Astrocyte (in vitro differentiated cells and primary cell): ENCODE measurements around the gene DHTKD1. TPM values are rescaled to one million over a fixed set of nuclear protein-coding genes. Genes with fewer than 3 reads are reported as not detected.
"Not testable (repeated sequence)": the region's sequence is repeated elsewhere in the genome, so short reads cannot be mapped to it uniquely, and the experiment has no call there.

Experiments used
- DNase-seq: peaks from one replicate; pipeline ENCODE4 v3.0.0-alpha.2; 2010; ENCODE audit warnings: low read depth
- FAIRE-seq: peaks from 2 replicates; lab custom pipeline; 2011; peaks lifted over from hg19 to GRCh38; lab: Jason Lieb, UNC
- H2AFZ ChIP-seq: 2 replicates; pipeline ENCODE4 v1.6.0; 2012; ENCODE audit warnings: low read depth, low read length, inconsistent platforms
- H3K27ac ChIP-seq: 2 replicates; pipeline ENCODE4 v1.5.1; 2011; ENCODE audit warnings: low read depth, low read length, inconsistent platforms
- H3K27me3 ChIP-seq: 2 replicates; pipeline ENCODE4 v1.6.0; 2011; ENCODE audit warnings: low read length, inconsistent platforms; ENCODE audit not compliant: insufficient read depth
- H3K36me3 ChIP-seq: 2 replicates; pipeline ENCODE4 v1.5.1; 2011; ENCODE audit warnings: low read length, inconsistent platforms; ENCODE audit not compliant: insufficient read depth
- H3K4me1 ChIP-seq: 2 replicates; pipeline ENCODE4 v1.5.1; 2011; ENCODE audit warnings: low read length, inconsistent platforms; ENCODE audit not compliant: insufficient read depth
- H3K4me2 ChIP-seq: 2 replicates; pipeline ENCODE4 v1.6.0; 2012; ENCODE audit warnings: low read length, inconsistent platforms
- H3K4me3 ChIP-seq: 2 replicates; pipeline ENCODE4 v1.5.1; 2011; ENCODE audit warnings: low read depth, mild to moderate bottlenecking, low read length, inconsistent platforms; ENCODE audit not compliant: insufficient read depth
- H3K79me2 ChIP-seq: 2 replicates; pipeline ENCODE4 v1.6.0; 2012; ENCODE audit warnings: mild to moderate bottlenecking, low read length, inconsistent platforms; ENCODE audit not compliant: insufficient read depth
- H3K9ac ChIP-seq: 2 replicates; pipeline ENCODE4 v1.6.0; 2012; ENCODE audit warnings: mild to moderate bottlenecking, low read length, inconsistent platforms
- H3K9me3 ChIP-seq: 2 replicates; pipeline ENCODE4 v1.5.1; 2012; ENCODE audit warnings: low read depth, mild to moderate bottlenecking, low read length, inconsistent platforms; ENCODE audit not compliant: insufficient read depth
- H4K20me1 ChIP-seq: 2 replicates; pipeline ENCODE4 v1.6.0; 2012; ENCODE audit warnings: low read length, inconsistent platforms; ENCODE audit not compliant: insufficient read depth
- H3K27ac Mint-ChIP-seq: one replicate; pipeline ENCODE4 v1.8.0; 2021; ENCODE audit warnings: mild to moderate bottlenecking, mixed read lengths; ENCODE audit not compliant: unreplicated experiment
- H3K27me3 Mint-ChIP-seq: one replicate; pipeline ENCODE4 v1.8.0; 2021; ENCODE audit warnings: low read depth, mixed read lengths; ENCODE audit not compliant: unreplicated experiment
- H3K36me3 Mint-ChIP-seq: one replicate; pipeline ENCODE4 v1.8.0; 2021; ENCODE audit warnings: low read depth, mixed read lengths; ENCODE audit not compliant: unreplicated experiment
- H3K4me1 Mint-ChIP-seq: one replicate; pipeline ENCODE4 v1.8.0; 2021; ENCODE audit warnings: low read depth, mixed read lengths; ENCODE audit not compliant: unreplicated experiment
- H3K4me3 Mint-ChIP-seq: one replicate; pipeline ENCODE4 v1.8.0; 2021; ENCODE audit warnings: mild to moderate bottlenecking, moderate library complexity, mixed read lengths; ENCODE audit not compliant: unreplicated experiment
- H3K9me3 Mint-ChIP-seq: one replicate; pipeline ENCODE4 v1.8.0; 2021; ENCODE audit warnings: mild to moderate bottlenecking, mixed read lengths; ENCODE audit not compliant: unreplicated experiment
- EZH2 ChIP-seq: IDR thresholded peaks from 2 replicates; pipeline ENCODE4 v1.6.1; 2012; ENCODE audit warnings: mild to moderate bottlenecking, low read length, inconsistent platforms; ENCODE audit not compliant: insufficient read depth
- total RNA-seq: library from RNA; stranded (reverse); gene quantifications from 2 replicates; pipeline ENCODE4 v1.2.1, GENCODE V29; 2021
- TF ChIP-seq, protein P1 (sequence below): IDR thresholded peaks from 2 replicates; pipeline ENCODE4 v1.5.1; 2011; ENCODE audit warnings: low read depth, mild to moderate bottlenecking, inconsistent platforms, low read length, moderate library complexity; ENCODE audit not compliant: insufficient read depth

The DHTKD1 gene
- total RNA-seq, 1 donor from 2014 or later = 19.5 TPM

DNA sequence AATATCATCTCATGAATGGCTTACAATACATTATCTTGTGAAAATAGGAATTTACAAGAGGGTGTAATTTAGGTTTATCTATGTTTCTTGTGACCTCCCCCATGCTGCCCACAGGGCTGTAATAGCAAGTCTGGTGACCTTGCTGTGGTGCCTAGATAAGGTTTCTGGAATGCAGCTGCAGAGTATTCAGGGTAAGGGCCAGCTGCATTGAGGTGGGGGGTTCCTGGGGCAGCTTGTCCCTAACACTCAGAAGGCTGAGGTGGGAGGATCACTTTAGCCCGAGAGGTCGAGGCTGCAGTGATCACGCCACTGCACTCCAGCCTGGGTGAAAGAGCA, 5.3 kb upstream of the DHTKD1 start:
- no peak overlapping the region for H3K4me3 Mint-ChIP-seq
- TF ChIP-seq, protein P1, sequence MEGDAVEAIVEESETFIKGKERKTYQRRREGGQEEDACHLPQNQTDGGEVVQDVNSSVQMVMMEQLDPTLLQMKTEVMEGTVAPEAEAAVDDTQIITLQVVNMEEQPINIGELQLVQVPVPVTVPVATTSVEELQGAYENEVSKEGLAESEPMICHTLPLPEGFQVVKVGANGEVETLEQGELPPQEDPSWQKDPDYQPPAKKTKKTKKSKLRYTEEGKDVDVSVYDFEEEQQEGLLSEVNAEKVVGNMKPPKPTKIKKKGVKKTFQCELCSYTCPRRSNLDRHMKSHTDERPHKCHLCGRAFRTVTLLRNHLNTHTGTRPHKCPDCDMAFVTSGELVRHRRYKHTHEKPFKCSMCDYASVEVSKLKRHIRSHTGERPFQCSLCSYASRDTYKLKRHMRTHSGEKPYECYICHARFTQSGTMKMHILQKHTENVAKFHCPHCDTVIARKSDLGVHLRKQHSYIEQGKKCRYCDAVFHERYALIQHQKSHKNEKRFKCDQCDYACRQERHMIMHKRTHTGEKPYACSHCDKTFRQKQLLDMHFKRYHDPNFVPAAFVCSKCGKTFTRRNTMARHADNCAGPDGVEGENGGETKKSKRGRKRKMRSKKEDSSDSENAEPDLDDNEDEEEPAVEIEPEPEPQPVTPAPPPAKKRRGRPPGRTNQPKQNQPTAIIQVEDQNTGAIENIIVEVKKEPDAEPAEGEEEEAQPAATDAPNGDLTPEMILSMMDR = no peak
- no peak for TF ChIP-seq EZH2
- Histone ChIP-seq H3K4me2 (no peak overlapping the region), H3K9ac (no peak overlapping the region), H3K27ac (no peak overlapping the region), H4K20me1 (no peaks in the 10 kb centered on the region), H2AFZ (no peak overlapping the region), H3K36me3 (no peaks in the 10 kb centered on the region), H3K4me1 (peaks cover 8% of the 10 kb centered on the region), H3K9me3 (no peaks in the 10 kb centered on the region), H3K79me2 (no peaks in the 10 kb centered on the region), H3K27me3 (no peaks in the 10 kb centered on the region), H3K4me3 (no peak overlapping the region)
- H3K27me3 Mint-ChIP-seq = no peaks in the 10 kb centered on the region
- DNase-seq (no peak), FAIRE-seq (no peak)
- peaks cover 7% of the 10 kb centered on the region for H3K4me1 Mint-ChIP-seq
- no peak overlapping the region for H3K27ac Mint-ChIP-seq
- H3K36me3 Mint-ChIP-seq = no peaks in the 10 kb centered on the region
- H3K9me3 Mint-ChIP-seq = peaks cover 4% of the 10 kb centered on the region

- DNase-seq (peak; percentile 93), FAIRE-seq (peak; percentile 26)
- H3K4me1 Mint-ChIP-seq = peaks cover 7% of the 10 kb centered on the region
- peak overlapping the region; percentile 79 for H3K4me2 ChIP-seq
- no peak overlapping the region for H3K4me3 ChIP-seq
- TF ChIP-seq EZH2 = no peak
- TF ChIP-seq, protein P1 = no peak
- H3K4me1 ChIP-seq = peaks cover 8% of the 10 kb centered on the region
- H4K20me1 ChIP-seq = peaks cover 3% of the 10 kb centered on the region
- peak overlapping the region; percentile 26 for H3K9ac ChIP-seq
- no peaks in the 10 kb centered on the region for H3K27me3 ChIP-seq
- no peaks in the 10 kb centered on the region for H3K27me3 Mint-ChIP-seq
- H2AFZ ChIP-seq = peak overlapping the region; percentile 60
- H3K9me3 Mint-ChIP-seq = peaks cover 4% of the 10 kb centered on the region
- H3K27ac Mint-ChIP-seq = peak overlapping the region; percentile 85
- H3K79me2 ChIP-seq = peaks cover 16% of the 10 kb centered on the region
- peak overlapping the region; percentile 52 for H3K27ac ChIP-seq
- H3K36me3 Mint-ChIP-seq = peaks cover 2% of the 10 kb centered on the region
- no peak overlapping the region for H3K4me3 Mint-ChIP-seq
- H3K9me3 ChIP-seq = no peaks in the 10 kb centered on the region
- H3K36me3 ChIP-seq = no peaks in the 10 kb centered on the region
Observed at GRCh38 chr10:12067336-12067735, 1.4 kb upstream of the DHTKD1 start.

- not testable (repeated sequence) for H4K20me1 ChIP-seq, H3K9me3 ChIP-seq, H3K36me3 Mint-ChIP-seq, DNase-seq, H3K9ac ChIP-seq, H3K4me1 Mint-ChIP-seq, H3K4me2 ChIP-seq, H3K27me3 Mint-ChIP-seq, H3K9me3 Mint-ChIP-seq, H3K27me3 ChIP-seq, H2AFZ ChIP-seq, H3K4me1 ChIP-seq, H3K27ac Mint-ChIP-seq, H3K4me3 Mint-ChIP-seq, H3K4me3 ChIP-seq, FAIRE-seq, H3K36me3 ChIP-seq
- Histone ChIP-seq H3K79me2 (peaks cover 18% of the 10 kb centered on the region), H3K27ac (peak overlapping the region; percentile 19)
Observed at GRCh38 chr10:12071441-12071840, 2.7 kb downstream of the DHTKD1 start.
